Progenitor cell of endocrine pancreas (in vitro differentiated cells): ENCODE data around the gene APC2. TPM values are rescaled to one million over a fixed set of nuclear protein-coding genes. Genes with fewer than 3 reads are reported as not detected.
"Not testable (repeated sequence)": the region's sequence is repeated elsewhere in the genome, so short reads cannot be mapped to it uniquely, and the experiment has no call there.

ENCODE experiments used
- DNase-seq: peaks from one replicate; pipeline ENCODE4 v3.0.0; 2021; ENCODE audit warnings: low spot score; ENCODE audit not compliant: unreplicated experiment
- H3K27ac Mint-ChIP-seq: 2 replicates; pipeline ENCODE4 v1.8.0; 2021; ENCODE audit warnings: mild to moderate bottlenecking, moderate library complexity, mixed read lengths
- H3K27me3 Mint-ChIP-seq: 2 replicates; pipeline ENCODE4 v1.8.0; 2021; ENCODE audit warnings: mixed read lengths
- H3K36me3 Mint-ChIP-seq: 2 replicates; pipeline ENCODE4 v1.8.0; 2022; ENCODE audit warnings: mixed read lengths; ENCODE audit not compliant: insufficient read depth
- H3K4me1 Mint-ChIP-seq: 2 replicates; pipeline ENCODE4 v1.8.0; 2021; ENCODE audit warnings: low read depth, mixed read lengths
- H3K4me3 Mint-ChIP-seq: 2 replicates; pipeline ENCODE4 v1.8.0; 2021; ENCODE audit warnings: low read depth, mild to moderate bottlenecking, moderate library complexity, mixed read lengths
- H3K9me3 Mint-ChIP-seq: 2 replicates; pipeline ENCODE4 v1.8.0; 2021; ENCODE audit warnings: low read depth, mixed read lengths
- total RNA-seq: library from RNA; stranded (reverse); gene quantifications from 2 replicates; pipeline ENCODE4 v1.2.1, GENCODE V29; 2021
- TF ChIP-seq, protein P1 (sequence below): fragments of 200-600 bp; sonication (generic); IDR thresholded peaks from one replicate; pipeline ENCODE4 v1.5.0; 2021; ENCODE audit warnings: antibody characterized with exemption, mild to moderate bottlenecking; ENCODE audit not compliant: unreplicated experiment

APC2 gene
- total RNA-seq, 1 donor from 2014 or later, result 5.8 TPM

GRCh38 chr19:1438035-1438932, 11.6 kb upstream of the APC2 start, which contains the start of gene RPS15:
TSS of gene RPS15 (plus strand) at chr19:1438396. CDS start at chr19:1438426, 30 bp downstream.
- Mint-ChIP-seq H3K36me3 (peaks cover 23% of the 10 kb centered on the region), H3K4me1 (peaks cover 5% of the 10 kb centered on the region), H3K4me3 (peak within 1 kb of the TSS; percentile 97), H3K9me3 (no peaks in the 10 kb centered on the region), H3K27me3 (no peaks in the 10 kb centered on the region), H3K27ac (peak within 1 kb of the TSS; percentile 100)
- TF ChIP-seq, protein P1, sequence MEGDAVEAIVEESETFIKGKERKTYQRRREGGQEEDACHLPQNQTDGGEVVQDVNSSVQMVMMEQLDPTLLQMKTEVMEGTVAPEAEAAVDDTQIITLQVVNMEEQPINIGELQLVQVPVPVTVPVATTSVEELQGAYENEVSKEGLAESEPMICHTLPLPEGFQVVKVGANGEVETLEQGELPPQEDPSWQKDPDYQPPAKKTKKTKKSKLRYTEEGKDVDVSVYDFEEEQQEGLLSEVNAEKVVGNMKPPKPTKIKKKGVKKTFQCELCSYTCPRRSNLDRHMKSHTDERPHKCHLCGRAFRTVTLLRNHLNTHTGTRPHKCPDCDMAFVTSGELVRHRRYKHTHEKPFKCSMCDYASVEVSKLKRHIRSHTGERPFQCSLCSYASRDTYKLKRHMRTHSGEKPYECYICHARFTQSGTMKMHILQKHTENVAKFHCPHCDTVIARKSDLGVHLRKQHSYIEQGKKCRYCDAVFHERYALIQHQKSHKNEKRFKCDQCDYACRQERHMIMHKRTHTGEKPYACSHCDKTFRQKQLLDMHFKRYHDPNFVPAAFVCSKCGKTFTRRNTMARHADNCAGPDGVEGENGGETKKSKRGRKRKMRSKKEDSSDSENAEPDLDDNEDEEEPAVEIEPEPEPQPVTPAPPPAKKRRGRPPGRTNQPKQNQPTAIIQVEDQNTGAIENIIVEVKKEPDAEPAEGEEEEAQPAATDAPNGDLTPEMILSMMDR, result peak; percentile 89
- peak; percentile 93 for DNase-seq

- no peak for DNase-seq
- Mint-ChIP-seq H3K9me3 (no peaks in the 10 kb centered on the region), H3K27ac (peak overlapping the region; percentile 100), H3K4me1 (peaks cover 5% of the 10 kb centered on the region), H3K4me3 (peak overlapping the region; percentile 97), H3K27me3 (no peaks in the 10 kb centered on the region), H3K36me3 (peaks cover 23% of the 10 kb centered on the region)
- TF ChIP-seq, protein P1, result no peak
Measured at GRCh38 chr19:1438933-1439354, 11.0 kb upstream of the APC2 start.

- DNase-seq, H3K4me1 Mint-ChIP-seq, H3K27me3 Mint-ChIP-seq, H3K9me3 Mint-ChIP-seq: not testable (repeated sequence)
- peak overlapping the region; percentile 100 for H3K27ac Mint-ChIP-seq
- peak overlapping the region; percentile 97 for H3K4me3 Mint-ChIP-seq
- H3K36me3 Mint-ChIP-seq, result peaks cover 23% of the 10 kb centered on the region
Measured at GRCh38 chr19:1439525-1440417, 10.2 kb upstream of the APC2 start.

DNA sequence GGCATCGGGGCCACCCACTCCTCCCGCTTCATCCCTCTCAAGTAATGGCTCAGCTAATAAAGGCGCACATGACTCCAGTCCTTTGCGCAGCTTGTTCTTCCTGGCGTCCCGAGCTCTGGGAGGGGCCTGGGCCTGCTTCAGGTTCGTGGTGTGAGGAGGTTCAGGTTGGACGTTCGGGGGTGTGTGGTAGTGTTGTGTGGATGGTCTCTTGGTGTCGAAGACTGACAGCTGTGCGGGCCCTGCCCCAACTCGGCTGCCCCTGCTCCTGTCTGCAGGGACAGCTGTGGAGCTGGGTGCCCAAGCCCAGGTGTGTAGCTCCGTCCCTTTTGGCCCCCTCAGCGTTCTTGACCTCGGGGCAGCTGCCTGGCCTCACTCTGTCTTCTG, 9.5 kb upstream of the APC2 start:
- peak overlapping the region; percentile 37 for H3K27ac Mint-ChIP-seq

DNA sequence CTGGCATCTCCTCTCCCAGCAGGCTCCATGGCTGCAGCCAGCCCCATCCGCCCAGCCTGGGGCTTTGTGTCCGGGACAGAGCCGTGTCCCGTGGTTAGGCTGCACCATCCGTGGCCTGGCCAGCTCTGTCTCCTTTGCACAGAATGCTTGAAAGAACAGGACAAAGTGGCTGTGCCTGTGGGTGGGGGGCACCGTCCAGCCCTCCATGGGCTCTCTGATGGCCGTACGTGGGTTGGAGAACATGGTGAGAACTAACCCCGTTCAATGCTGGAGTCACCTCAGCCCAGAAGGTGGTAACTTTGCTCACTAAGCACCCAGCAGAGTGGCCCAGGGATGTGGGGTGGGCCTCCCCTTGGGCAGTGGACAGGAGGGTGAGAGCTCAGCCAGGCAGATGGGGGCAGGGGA, 8.9 kb upstream of the APC2 start:
- H3K27ac Mint-ChIP-seq, result no peak overlapping the region
- peaks cover 18% of the 10 kb centered on the region for H3K36me3 Mint-ChIP-seq
- H3K9me3 Mint-ChIP-seq, result no peaks in the 10 kb centered on the region
- H3K27me3 Mint-ChIP-seq, result no peaks in the 10 kb centered on the region
- no peak for DNase-seq
- peaks cover 5% of the 10 kb centered on the region for H3K4me1 Mint-ChIP-seq
- TF ChIP-seq, protein P1, result no peak
- H3K4me3 Mint-ChIP-seq, result peak overlapping the region; percentile 97

More for the DNA sequence above, 9.5 kb upstream of the APC2 start:
- no peaks in the 10 kb centered on the region for H3K27me3 Mint-ChIP-seq
- TF ChIP-seq, protein P1, result no peak
- no peak for DNase-seq
- peaks cover 21% of the 10 kb centered on the region for H3K36me3 Mint-ChIP-seq
- H3K4me3 Mint-ChIP-seq, result peak overlapping the region; percentile 97
- no peaks in the 10 kb centered on the region for H3K9me3 Mint-ChIP-seq
- peaks cover 5% of the 10 kb centered on the region for H3K4me1 Mint-ChIP-seq
